Osteoblast (primary cell): ENCODE measurements around the gene KDM1B. TPM values are rescaled to one million over a fixed set of nuclear protein-coding genes. Genes with fewer than 3 reads are reported as not detected.
A peak's percentile ranks its signal among the peaks of the same experiment; 100 is the strongest.

Source experiments
- DNase-seq: peaks from one replicate; pipeline ENCODE4 v3.0.0; 2011; ENCODE audit warnings: low spot score, mixed read lengths; ENCODE audit not compliant: insufficient read length; ENCODE audit errors: missing footprints
- H2AFZ ChIP-seq: 2 replicates; pipeline ENCODE4 v1.6.0; 2011; ENCODE audit warnings: mild to moderate bottlenecking, low read length
- H3K27ac ChIP-seq: 2 replicates; pipeline ENCODE4 v1.5.1; 2011; ENCODE audit warnings: mild to moderate bottlenecking, low read depth, low read length, moderate library complexity
- H3K27me3 ChIP-seq: 2 replicates; pipeline ENCODE4 v1.6.0; 2012; ENCODE audit warnings: mild to moderate bottlenecking, control low read depth, inconsistent platforms, low read length, moderate library complexity; ENCODE audit not compliant: insufficient read depth
- H3K36me3 ChIP-seq: 2 replicates; pipeline ENCODE4 v1.5.1; 2011; ENCODE audit warnings: mild to moderate bottlenecking, low read length, control low read depth, moderate library complexity; ENCODE audit not compliant: insufficient read depth
- H3K4me1 ChIP-seq: 2 replicates; pipeline ENCODE4 v1.5.1; 2011; ENCODE audit warnings: mild to moderate bottlenecking, low read length, control low read depth, moderate library complexity; ENCODE audit not compliant: insufficient read depth
- H3K4me2 ChIP-seq: 2 replicates; pipeline ENCODE4 v1.6.0; 2011; ENCODE audit warnings: mild to moderate bottlenecking, low read length; ENCODE audit not compliant: insufficient read depth
- H3K4me3 ChIP-seq: fragments of 200-600 bp; sonication (generic); 3 replicates; pipeline ENCODE4 v1.5.1; 2012; ENCODE audit warnings: mild to moderate bottlenecking, low read length, inconsistent platforms; ENCODE audit not compliant: insufficient read depth
- H3K79me2 ChIP-seq: 2 replicates; pipeline ENCODE4 v1.6.0; 2012; ENCODE audit warnings: mild to moderate bottlenecking, low read length, control low read depth, inconsistent platforms; ENCODE audit not compliant: insufficient read depth
- H3K9me3 ChIP-seq: 2 replicates; pipeline ENCODE4 v1.5.1; 2011; ENCODE audit warnings: low read depth, low read length, control low read depth
- H4K20me1 ChIP-seq: 2 replicates; pipeline ENCODE4 v1.6.0; 2012; ENCODE audit warnings: mild to moderate bottlenecking, low read length, control low read depth; ENCODE audit not compliant: insufficient read depth
- CTCF ChIP-seq: IDR thresholded peaks from 2 replicates; pipeline ENCODE4 v1.5.1; 2011; ENCODE audit warnings: mild to moderate bottlenecking, low read depth, low read length, moderate library complexity; ENCODE audit errors: extremely low read depth
- total RNA-seq: library from RNA; depleted of rRNA; stranded (reverse); fragments of >200 nt; gene quantifications from 2 replicates; pipeline ENCODE4 v1.2.3, GENCODE V29; 2012

Gene KDM1B
- total RNA-seq, 1 donor = 17.7 TPM

DNA sequence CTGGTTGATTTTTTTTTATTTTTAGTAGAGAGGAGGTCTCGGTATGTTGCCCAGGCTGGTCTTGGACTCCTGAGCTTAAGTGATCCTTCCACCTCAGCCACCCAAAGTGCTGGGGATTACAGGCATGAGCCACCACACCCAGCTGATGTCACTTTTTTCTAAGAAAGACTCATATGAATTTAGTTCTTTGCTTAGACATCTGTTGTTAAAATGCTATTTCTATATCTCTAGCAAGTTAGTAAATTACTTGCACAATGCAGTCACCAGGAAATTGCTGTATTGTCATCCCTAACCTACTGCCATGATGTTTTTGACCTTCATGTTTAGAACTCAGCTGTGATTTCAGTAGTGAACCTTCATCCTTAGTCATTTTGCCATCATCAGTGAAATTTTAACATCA is 5.7 kb downstream of the KDM1B start:
- H4K20me1 ChIP-seq = no peaks in the 10 kb centered on the region
- no peak for TF ChIP-seq CTCF
- H3K4me1 ChIP-seq = peaks cover 4% of the 10 kb centered on the region
- no peaks in the 10 kb centered on the region for H3K27me3 ChIP-seq
- no peak overlapping the region for H3K4me3 ChIP-seq
- H2AFZ ChIP-seq = no peak overlapping the region
- no peaks in the 10 kb centered on the region for H3K9me3 ChIP-seq
- H3K79me2 ChIP-seq = peaks cover 4% of the 10 kb centered on the region
- no peak overlapping the region for H3K27ac ChIP-seq
- DNase-seq = no peak
- peaks cover 25% of the 10 kb centered on the region for H3K36me3 ChIP-seq
- H3K4me2 ChIP-seq = no peak overlapping the region

DNA sequence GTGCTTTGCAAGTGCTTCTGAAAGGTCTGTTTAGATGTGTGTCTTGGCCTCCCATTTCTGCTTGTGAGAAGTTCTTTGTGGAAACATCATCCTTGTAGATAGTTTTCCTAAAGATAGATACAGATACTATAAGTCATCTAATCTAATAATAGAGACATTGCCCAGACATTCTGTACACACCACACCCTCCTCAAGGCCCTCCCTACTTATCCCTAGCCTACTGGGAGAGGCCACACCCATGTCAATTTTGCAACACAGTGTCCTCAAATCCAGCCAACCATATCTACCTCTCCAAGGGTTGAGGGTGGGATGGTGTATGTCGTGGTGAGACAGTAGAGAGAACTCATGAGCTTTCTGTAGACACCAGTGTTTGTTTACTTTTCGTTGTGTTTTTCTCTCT is 6.2 kb downstream of the KDM1B start:
- no peak overlapping the region for H3K4me2 ChIP-seq
- no peak overlapping the region for H3K27ac ChIP-seq
- no peak overlapping the region for H3K4me3 ChIP-seq
- H3K4me1 ChIP-seq = peaks cover 6% of the 10 kb centered on the region
- H3K27me3 ChIP-seq = no peaks in the 10 kb centered on the region
- no peaks in the 10 kb centered on the region for H3K9me3 ChIP-seq
- H3K36me3 ChIP-seq = peaks cover 25% of the 10 kb centered on the region
- no peak overlapping the region for H2AFZ ChIP-seq
- TF ChIP-seq CTCF = no peak
- no peaks in the 10 kb centered on the region for H4K20me1 ChIP-seq
- DNase-seq = no peak
- no peaks in the 10 kb centered on the region for H3K79me2 ChIP-seq

DNA sequence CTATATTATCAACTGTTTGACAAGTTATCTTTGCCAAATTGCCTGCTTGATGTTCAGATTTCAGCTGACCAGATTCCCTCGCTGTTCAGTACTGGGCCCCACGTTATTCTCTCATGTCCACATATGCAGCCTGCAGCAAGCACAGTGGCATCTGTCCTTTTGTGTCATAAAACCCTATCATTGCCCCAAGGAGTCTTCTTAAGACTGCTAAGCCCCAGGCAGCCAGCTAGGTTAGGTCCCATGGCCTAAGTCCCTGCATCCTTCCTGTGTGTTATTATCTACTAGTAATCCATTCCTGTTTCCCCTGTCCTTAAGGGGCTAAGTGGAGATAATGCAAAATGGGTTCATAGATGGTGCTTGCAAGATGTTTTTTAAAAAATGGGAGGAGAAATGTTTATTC is 7.2 kb downstream of the KDM1B start:
- H3K4me3 ChIP-seq = no peak overlapping the region
- peaks cover 25% of the 10 kb centered on the region for H3K36me3 ChIP-seq
- TF ChIP-seq CTCF = no peak
- no peaks in the 10 kb centered on the region for H3K79me2 ChIP-seq
- no peaks in the 10 kb centered on the region for H4K20me1 ChIP-seq
- no peaks in the 10 kb centered on the region for H3K9me3 ChIP-seq
- no peak overlapping the region for H2AFZ ChIP-seq
- no peak overlapping the region for H3K27ac ChIP-seq
- no peak overlapping the region for H3K4me2 ChIP-seq
- H3K4me1 ChIP-seq = peaks cover 11% of the 10 kb centered on the region
- no peak for DNase-seq
- H3K27me3 ChIP-seq = no peaks in the 10 kb centered on the region

DNA sequence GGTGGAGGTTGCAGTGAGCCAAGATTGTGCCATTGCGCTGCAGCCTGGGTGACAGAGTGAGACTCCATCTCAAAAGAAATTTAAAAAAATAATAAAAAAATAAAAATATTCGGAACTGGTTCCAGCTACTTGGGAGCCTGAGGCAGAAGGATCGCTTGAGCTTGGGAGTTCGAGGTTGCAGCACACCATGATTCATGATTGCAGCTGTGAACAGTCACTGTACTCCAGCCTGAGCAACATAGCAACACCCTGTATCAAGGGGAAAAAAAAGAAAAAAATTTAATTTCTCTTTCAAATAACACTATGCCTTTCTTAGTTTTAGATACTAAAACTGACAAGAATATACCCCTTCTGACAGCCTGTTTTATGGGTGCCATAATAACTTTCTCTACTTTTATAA is 10.5 kb downstream of the KDM1B start:
- H3K79me2 ChIP-seq = no peaks in the 10 kb centered on the region
- DNase-seq = no peak
- TF ChIP-seq CTCF = no peak
- no peak overlapping the region for H3K4me3 ChIP-seq
- peaks cover 26% of the 10 kb centered on the region for H3K36me3 ChIP-seq
- no peak overlapping the region for H3K4me2 ChIP-seq
- H2AFZ ChIP-seq = no peak overlapping the region
- H3K27me3 ChIP-seq = no peaks in the 10 kb centered on the region
- H4K20me1 ChIP-seq = no peaks in the 10 kb centered on the region
- peak overlapping the region; percentile 61 for H3K27ac ChIP-seq
- no peaks in the 10 kb centered on the region for H3K9me3 ChIP-seq
- H3K4me1 ChIP-seq = peaks cover 11% of the 10 kb centered on the region
